ENCODE data around the gene NRP2. TPM values are rescaled to one million over a fixed set of nuclear protein-coding genes. Genes with fewer than 3 reads are reported as not detected.

NRP2 gene
- total and polyA plus RNA-seq, 4 experiments from 2014 or later: 1.1 to 2.1 TPM; not detected in 2

- H3K27me3 Mint-ChIP-seq: peaks cover 11 to 27% of the 10 kb centered on the region in 2 donors
- intact Hi-C loops (cut with micrococcal nuclease): no loop called here
- no peak overlapping the region for H3K27ac ChIP-seq (ENCODE audit: low read depth, low read length)
- ChIA-PET CTCF (ENCODE audit: partially characterized antibody) (no interaction called here), POLR2A (ENCODE audit: partially characterized antibody) (no interaction called here)
- DNase-seq: no peak
- no peaks in the 10 kb centered on the region for H3K27me3 ChIP-seq (ENCODE audit: insufficient read depth, low read length)
- no peak overlapping the region for H3K27ac Mint-ChIP-seq
- H3K4me3 ChIP-seq (ENCODE audit: low read length in 2 of 2): no peak overlapping the region
- no peaks in the 10 kb centered on the region for H3K9me3 ChIP-seq (ENCODE audit: control insufficient read depth in 1 of 2, low read length in 2 of 2)
- no peaks in the 10 kb centered on the region for H3K4me1 Mint-ChIP-seq
- H3K36me3 ChIP-seq (ENCODE audit: insufficient read depth, low read length): no peaks in the 10 kb centered on the region
- H3K36me3 Mint-ChIP-seq: no peaks in the 10 kb centered on the region
- no peak overlapping the region for H3K4me3 Mint-ChIP-seq
- H3K4me1 ChIP-seq (ENCODE audit: insufficient read depth, low read length): no peaks in the 10 kb centered on the region
- H3K9me3 Mint-ChIP-seq: no peaks in the 10 kb centered on the region
Observed at GRCh38 chr2:205750797-205751196, 68.5 kb downstream of the NRP2 start.

GRCh38 chr2:205751569-205752031 is 69.3 kb downstream of the NRP2 start:
- Mint-ChIP-seq H3K36me3 (no peaks in the 10 kb centered on the region), H3K27ac (no peak overlapping the region), H3K4me1 (no peaks in the 10 kb centered on the region), H3K9me3 (no peaks in the 10 kb centered on the region), H3K27me3 (peaks cover 11 to 27% of the 10 kb centered on the region in 2 donors), H3K4me3 (no peak overlapping the region)
- ChIA-PET CTCF (ENCODE audit: partially characterized antibody) (no interaction called here), POLR2A (ENCODE audit: partially characterized antibody) (no interaction called here)
- Histone ChIP-seq H3K27me3 (ENCODE audit: insufficient read depth, low read length) (no peaks in the 10 kb centered on the region), H3K9me3 (ENCODE audit: control insufficient read depth in 1 of 2, low read length in 2 of 2) (no peaks in the 10 kb centered on the region), H3K36me3 (ENCODE audit: insufficient read depth, low read length) (no peaks in the 10 kb centered on the region), H3K27ac (ENCODE audit: low read depth, low read length) (no peak overlapping the region), H3K4me3 (ENCODE audit: low read length in 2 of 2) (no peak overlapping the region), H3K4me1 (ENCODE audit: insufficient read depth, low read length) (no peaks in the 10 kb centered on the region)
- DNase-seq: no peak
- intact Hi-C loops (cut with micrococcal nuclease): no loop called here

DNA sequence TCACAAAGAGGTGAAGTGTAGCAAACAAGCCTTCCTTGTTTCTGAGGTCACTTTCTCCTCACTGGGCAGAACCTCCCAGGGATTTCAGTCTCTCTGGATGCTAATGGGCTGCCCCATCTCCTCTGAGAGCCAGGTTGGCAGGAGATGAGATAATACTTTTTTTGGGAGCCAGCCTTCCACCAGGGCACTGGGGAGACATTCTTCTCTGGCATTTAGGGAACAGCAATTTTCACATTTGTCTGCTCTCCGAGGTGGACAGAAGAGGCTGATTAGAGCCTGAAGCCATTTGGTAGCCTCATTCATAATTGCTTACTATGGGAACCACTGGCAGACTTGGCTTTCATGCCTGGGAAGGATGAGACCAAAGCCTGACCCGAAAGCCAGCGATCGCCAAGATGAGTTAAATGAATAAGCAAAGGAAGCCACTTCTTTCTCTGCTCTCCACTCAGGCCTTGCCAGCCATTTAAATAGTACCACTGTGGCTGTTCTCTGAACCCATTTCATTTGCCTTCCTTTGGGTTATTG is 70.1 kb downstream of the NRP2 start:
- intact Hi-C loops (cut with micrococcal nuclease): no loop called here
- POLR2A ChIA-PET (ENCODE audit: partially characterized antibody): no interaction called here
- peaks cover 13 to 29% of the 10 kb centered on the region in 2 donors for H3K27me3 Mint-ChIP-seq

DNA sequence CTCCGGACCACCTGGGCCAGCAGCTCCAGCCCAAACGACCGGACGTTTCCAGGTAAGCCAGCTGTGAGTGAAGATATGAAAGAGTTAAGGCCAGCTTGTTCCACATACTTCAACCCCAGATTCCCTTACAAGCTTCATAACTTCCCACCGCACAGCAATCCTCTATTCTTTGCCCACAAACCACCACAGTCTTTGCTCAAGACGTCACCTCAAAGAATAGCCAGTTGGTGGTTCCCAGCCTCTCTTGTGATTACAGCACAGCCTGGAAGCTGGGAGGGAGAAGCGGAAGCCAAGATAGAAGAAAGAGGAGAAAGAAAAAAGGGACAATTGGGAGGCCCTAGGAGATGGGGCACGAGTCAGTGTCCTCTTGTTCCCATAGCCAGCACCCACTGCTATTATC is 70.6 kb downstream of the NRP2 start:
- POLR2A ChIA-PET (ENCODE audit: partially characterized antibody): no interaction called here

More for the DNA sequence above, 70.1 kb downstream of the NRP2 start:
- Mint-ChIP-seq H3K36me3 (no peaks in the 10 kb centered on the region), H3K4me1 (no peaks in the 10 kb centered on the region), H3K4me3 (no peak overlapping the region), H3K9me3 (peaks cover 0 to 2% (median 0%) of the 10 kb centered on the region in 8 donors), H3K27ac (no peak overlapping the region)
- Histone ChIP-seq H3K36me3 (ENCODE audit: insufficient read depth, low read length) (no peaks in the 10 kb centered on the region), H3K4me3 (ENCODE audit: low read length in 2 of 2) (no peak overlapping the region), H3K4me1 (ENCODE audit: insufficient read depth, low read length) (no peaks in the 10 kb centered on the region), H3K27ac (ENCODE audit: low read depth, low read length) (no peak overlapping the region), H3K27me3 (ENCODE audit: insufficient read depth, low read length) (no peaks in the 10 kb centered on the region), H3K9me3 (ENCODE audit: control insufficient read depth in 1 of 2, low read length in 2 of 2) (no peaks in the 10 kb centered on the region)
- CTCF ChIA-PET (ENCODE audit: partially characterized antibody): interaction anchor here (2.1 kb wide), 1 partner anchor 18 kb away, joined by 6 read pairs; no protein-coding TSS in a partner anchor
- no peak for DNase-seq

DNA sequence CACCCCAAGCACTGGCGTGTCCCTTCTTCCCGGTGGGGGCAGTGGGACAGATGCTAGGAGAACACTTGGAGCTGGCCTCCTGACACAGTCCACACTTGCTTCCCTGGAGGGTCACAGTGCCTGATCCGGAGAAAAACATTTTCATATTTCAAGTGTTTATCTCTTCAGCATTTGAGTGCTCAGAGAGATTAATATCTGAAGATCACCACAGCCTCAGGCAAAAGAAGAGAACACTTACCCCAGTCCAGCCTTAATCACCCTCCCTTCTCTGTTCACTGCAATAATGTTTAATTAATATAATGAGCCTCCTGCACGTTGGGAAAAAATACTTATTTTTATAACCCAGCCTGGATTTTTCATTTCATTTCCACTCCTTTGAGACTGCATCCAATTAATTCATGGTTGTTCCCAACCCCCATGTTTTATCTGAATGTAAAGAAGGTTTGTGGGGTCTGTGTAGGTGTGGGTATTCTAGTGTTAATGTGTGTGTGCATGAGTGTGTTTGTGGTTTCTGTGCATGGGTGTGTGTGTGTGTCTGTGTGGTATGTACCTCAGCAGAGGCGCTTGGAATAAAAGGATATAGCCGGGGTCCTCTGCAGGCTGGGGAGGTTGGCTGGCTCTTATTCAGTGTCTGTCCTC is 72.1 kb downstream of the NRP2 start:
- Histone ChIP-seq H3K27ac (ENCODE audit: low read depth, low read length) (no peak overlapping the region), H3K27me3 (ENCODE audit: insufficient read depth, low read length) (no peaks in the 10 kb centered on the region), H3K9me3 (ENCODE audit: control insufficient read depth in 1 of 2, low read length in 2 of 2) (no peaks in the 10 kb centered on the region), H3K4me3 (ENCODE audit: low read length in 2 of 2) (no peak overlapping the region), H3K36me3 (ENCODE audit: insufficient read depth, low read length) (no peaks in the 10 kb centered on the region), H3K4me1 (ENCODE audit: insufficient read depth, low read length) (no peaks in the 10 kb centered on the region)
- Mint-ChIP-seq H3K27me3 (peaks cover 14 to 21% of the 10 kb centered on the region in 2 donors), H3K9me3 (peaks cover 0 to 2% (median 0%) of the 10 kb centered on the region in 8 donors), H3K4me3 (peak overlapping the region in 1 of 8 donors; percentile 62), H3K27ac (no peak overlapping the region), H3K4me1 (no peaks in the 10 kb centered on the region), H3K36me3 (no peaks in the 10 kb centered on the region)
- ChIA-PET CTCF (ENCODE audit: partially characterized antibody) (interaction anchor here (2.1 kb wide), 1 partner anchor 16 kb away, joined by 6 read pairs; no protein-coding TSS in a partner anchor), POLR2A (ENCODE audit: partially characterized antibody) (no interaction called here)
- intact Hi-C loops (cut with micrococcal nuclease): no loop called here
- no peak for DNase-seq

More for the DNA sequence above, 70.6 kb downstream of the NRP2 start:
- DNase-seq: no peak
- no peak overlapping the region for H3K27ac Mint-ChIP-seq
- CTCF ChIA-PET (ENCODE audit: partially characterized antibody): interaction anchor here (1.2 to 2.1 kb wide), 2 partner anchors 12 to 18 kb away, joined by 3 to 6 read pairs; no protein-coding TSS in a partner anchor
- Histone ChIP-seq H3K4me3 (ENCODE audit: low read length in 2 of 2) (no peak overlapping the region), H3K9me3 (ENCODE audit: control insufficient read depth in 1 of 2, low read length in 2 of 2) (no peaks in the 10 kb centered on the region), H3K36me3 (ENCODE audit: insufficient read depth, low read length) (no peaks in the 10 kb centered on the region), H3K27me3 (ENCODE audit: insufficient read depth, low read length) (no peaks in the 10 kb centered on the region), H3K4me1 (ENCODE audit: insufficient read depth, low read length) (no peaks in the 10 kb centered on the region), H3K27ac (ENCODE audit: low read depth, low read length) (no peak overlapping the region)
- intact Hi-C loops (cut with micrococcal nuclease): no loop called here
- H3K36me3 Mint-ChIP-seq: no peaks in the 10 kb centered on the region
- H3K4me1 Mint-ChIP-seq: no peaks in the 10 kb centered on the region
- peaks cover 0 to 2% (median 0%) of the 10 kb centered on the region in 8 donors for H3K9me3 Mint-ChIP-seq
- H3K4me3 Mint-ChIP-seq: no peak overlapping the region
- H3K27me3 Mint-ChIP-seq: peaks cover 14 to 28% of the 10 kb centered on the region in 2 donors

DNA sequence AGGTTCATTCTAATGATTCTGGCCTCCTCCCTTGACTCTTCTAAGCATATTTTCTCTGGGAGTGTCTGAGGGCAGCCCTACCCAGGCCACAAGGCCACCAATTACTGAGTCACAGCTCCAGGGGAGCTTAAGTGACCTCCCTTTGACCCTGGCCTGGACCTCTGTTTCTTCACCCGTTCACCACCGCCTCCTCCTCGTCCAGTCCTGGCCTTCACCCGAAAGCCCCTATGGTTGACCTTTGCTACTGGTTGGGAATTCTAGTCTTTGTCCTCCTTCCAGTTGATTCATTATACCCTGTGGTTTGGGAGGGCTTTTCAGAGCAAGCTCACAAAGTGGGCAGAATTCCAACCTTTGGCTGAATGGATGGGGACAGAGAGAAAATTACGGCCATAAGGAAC is 72.6 kb downstream of the NRP2 start:
- Mint-ChIP-seq H3K9me3 (peaks cover 0 to 2% (median 0%) of the 10 kb centered on the region in 8 donors), H3K4me3 (no peak overlapping the region), H3K27me3 (peaks cover 14 to 18% of the 10 kb centered on the region in 2 donors), H3K27ac (no peak overlapping the region), H3K36me3 (no peaks in the 10 kb centered on the region), H3K4me1 (no peaks in the 10 kb centered on the region)
- Histone ChIP-seq H3K9me3 (ENCODE audit: control insufficient read depth in 1 of 2, low read length in 2 of 2) (no peaks in the 10 kb centered on the region), H3K4me3 (ENCODE audit: low read length in 2 of 2) (no peak overlapping the region), H3K27me3 (ENCODE audit: insufficient read depth, low read length) (no peaks in the 10 kb centered on the region), H3K36me3 (ENCODE audit: insufficient read depth, low read length) (no peaks in the 10 kb centered on the region), H3K4me1 (ENCODE audit: insufficient read depth, low read length) (no peaks in the 10 kb centered on the region), H3K27ac (ENCODE audit: low read depth, low read length) (no peak overlapping the region)
- ChIA-PET CTCF (ENCODE audit: partially characterized antibody) (no interaction called here), POLR2A (ENCODE audit: partially characterized antibody) (no interaction called here)
- DNase-seq: no peak
- intact Hi-C loops (cut with micrococcal nuclease): no loop called here

- intact Hi-C loops (cut with micrococcal nuclease): no loop called here
- no peaks in the 10 kb centered on the region for H3K27me3 ChIP-seq (ENCODE audit: insufficient read depth, low read length)
- no peaks in the 10 kb centered on the region for H3K9me3 ChIP-seq (ENCODE audit: control insufficient read depth in 1 of 2, low read length in 2 of 2)
- no peaks in the 10 kb centered on the region for H3K36me3 ChIP-seq (ENCODE audit: insufficient read depth, low read length)
- POLR2A ChIA-PET (ENCODE audit: partially characterized antibody): no interaction called here
- CTCF ChIA-PET (ENCODE audit: partially characterized antibody): no interaction called here
- no peaks in the 10 kb centered on the region for H3K4me1 ChIP-seq (ENCODE audit: insufficient read depth, low read length)
- no peaks in the 10 kb centered on the region for H3K36me3 Mint-ChIP-seq
- H3K4me1 Mint-ChIP-seq: no peaks in the 10 kb centered on the region
- H3K4me3 ChIP-seq (ENCODE audit: low read length in 2 of 2): no peak overlapping the region
- no peak overlapping the region for H3K27ac ChIP-seq (ENCODE audit: low read depth, low read length)
- H3K27ac Mint-ChIP-seq: no peak overlapping the region
- peaks cover 10 to 15% of the 10 kb centered on the region in 2 donors for H3K27me3 Mint-ChIP-seq
- H3K9me3 Mint-ChIP-seq: peaks cover 0 to 2% (median 0%) of the 10 kb centered on the region in 8 donors
- no peak overlapping the region for H3K4me3 Mint-ChIP-seq
- DNase-seq: no peak
Observed at GRCh38 chr2:205755923-205756322, 73.6 kb downstream of the NRP2 start.
